C4-2B (cell line): Measurements from ENCODE around the gene KRTAP12-1.
"Not testable (repeated sequence)": the region's sequence is repeated elsewhere in the genome, so short reads cannot be mapped to it uniquely, and the experiment has no call there.

Experiments
- H3K27ac ChIP-seq: fragments of 450-650 bp; 2 replicates; pipeline ENCODE4 v1.5.1; 2017
- ZFX ChIP-seq: fragments of 450-650 bp; IDR thresholded peaks from 2 replicates; pipeline ENCODE4 v1.6.1; 2017
- TF ChIP-seq, protein P1 (sequence below): fragments of 450-650 bp; conservative IDR thresholded peaks from 2 replicates; pipeline ENCODE4 v1.5.1; 2017; ENCODE audit warnings: mild to moderate bottlenecking

Gene KRTAP12-1

DNA sequence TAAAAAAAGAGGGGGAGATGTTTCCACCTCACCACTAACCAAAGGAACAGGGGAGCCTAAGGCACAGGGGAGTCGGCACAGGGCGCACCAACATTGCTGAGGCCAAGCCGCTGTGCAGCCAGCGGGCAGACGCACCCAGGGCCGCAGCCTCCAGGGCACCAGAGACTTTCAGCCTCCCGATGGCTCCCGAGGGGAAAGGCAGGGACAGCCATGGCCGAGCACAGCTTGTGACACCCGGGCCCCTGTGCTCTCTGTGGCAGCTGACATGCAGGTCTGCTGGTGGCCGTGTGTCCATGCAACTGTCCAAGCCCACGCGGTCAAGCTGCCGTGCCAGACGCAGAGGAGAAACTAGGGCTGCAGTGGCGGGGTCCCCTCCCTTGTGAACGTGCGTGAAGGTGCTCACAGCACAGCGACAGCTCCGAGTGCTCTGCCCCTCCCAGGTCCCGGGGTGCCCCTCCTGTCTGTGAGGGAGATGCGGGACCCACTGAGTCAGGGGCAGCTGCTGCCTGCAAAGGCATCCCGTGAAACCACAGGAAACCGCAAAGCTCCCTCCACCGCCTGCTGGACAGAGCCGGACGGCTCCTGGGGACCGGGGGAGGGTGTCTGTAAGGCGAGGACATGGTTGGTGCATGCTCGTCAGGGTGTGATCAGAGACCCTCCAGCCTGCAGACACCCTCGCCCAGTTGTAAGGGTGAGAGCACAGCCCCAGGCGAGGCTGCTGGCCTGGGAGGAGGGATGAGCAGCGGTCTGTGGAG is 33.2 kb downstream of the KRTAP12-1 start:
- no peak for TF ChIP-seq ZFX
- TF ChIP-seq, protein P1, sequence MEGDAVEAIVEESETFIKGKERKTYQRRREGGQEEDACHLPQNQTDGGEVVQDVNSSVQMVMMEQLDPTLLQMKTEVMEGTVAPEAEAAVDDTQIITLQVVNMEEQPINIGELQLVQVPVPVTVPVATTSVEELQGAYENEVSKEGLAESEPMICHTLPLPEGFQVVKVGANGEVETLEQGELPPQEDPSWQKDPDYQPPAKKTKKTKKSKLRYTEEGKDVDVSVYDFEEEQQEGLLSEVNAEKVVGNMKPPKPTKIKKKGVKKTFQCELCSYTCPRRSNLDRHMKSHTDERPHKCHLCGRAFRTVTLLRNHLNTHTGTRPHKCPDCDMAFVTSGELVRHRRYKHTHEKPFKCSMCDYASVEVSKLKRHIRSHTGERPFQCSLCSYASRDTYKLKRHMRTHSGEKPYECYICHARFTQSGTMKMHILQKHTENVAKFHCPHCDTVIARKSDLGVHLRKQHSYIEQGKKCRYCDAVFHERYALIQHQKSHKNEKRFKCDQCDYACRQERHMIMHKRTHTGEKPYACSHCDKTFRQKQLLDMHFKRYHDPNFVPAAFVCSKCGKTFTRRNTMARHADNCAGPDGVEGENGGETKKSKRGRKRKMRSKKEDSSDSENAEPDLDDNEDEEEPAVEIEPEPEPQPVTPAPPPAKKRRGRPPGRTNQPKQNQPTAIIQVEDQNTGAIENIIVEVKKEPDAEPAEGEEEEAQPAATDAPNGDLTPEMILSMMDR, result no peak
- no peak overlapping the region for H3K27ac ChIP-seq

DNA sequence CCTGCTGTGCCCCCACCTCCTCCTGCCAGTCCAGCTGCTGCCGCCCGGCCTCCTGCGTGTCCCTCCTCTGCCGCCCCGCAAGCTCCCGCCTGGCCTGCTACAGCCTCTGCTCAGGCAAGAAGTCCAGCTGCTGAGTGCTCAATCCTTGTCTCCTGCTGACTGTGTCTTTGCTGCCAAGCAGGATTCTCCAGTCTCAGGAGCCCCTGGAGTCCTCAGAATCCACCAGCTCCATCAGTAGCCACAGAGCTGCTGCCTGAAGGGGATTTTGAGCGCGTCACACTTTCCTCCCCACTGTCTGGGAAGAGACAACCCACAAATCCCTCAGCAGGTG is 34.8 kb downstream of the KRTAP12-1 start:
- TF ChIP-seq ZFX, result no peak
- TF ChIP-seq, protein P1, result no peak
- H3K27ac ChIP-seq, result no peak overlapping the region

DNA sequence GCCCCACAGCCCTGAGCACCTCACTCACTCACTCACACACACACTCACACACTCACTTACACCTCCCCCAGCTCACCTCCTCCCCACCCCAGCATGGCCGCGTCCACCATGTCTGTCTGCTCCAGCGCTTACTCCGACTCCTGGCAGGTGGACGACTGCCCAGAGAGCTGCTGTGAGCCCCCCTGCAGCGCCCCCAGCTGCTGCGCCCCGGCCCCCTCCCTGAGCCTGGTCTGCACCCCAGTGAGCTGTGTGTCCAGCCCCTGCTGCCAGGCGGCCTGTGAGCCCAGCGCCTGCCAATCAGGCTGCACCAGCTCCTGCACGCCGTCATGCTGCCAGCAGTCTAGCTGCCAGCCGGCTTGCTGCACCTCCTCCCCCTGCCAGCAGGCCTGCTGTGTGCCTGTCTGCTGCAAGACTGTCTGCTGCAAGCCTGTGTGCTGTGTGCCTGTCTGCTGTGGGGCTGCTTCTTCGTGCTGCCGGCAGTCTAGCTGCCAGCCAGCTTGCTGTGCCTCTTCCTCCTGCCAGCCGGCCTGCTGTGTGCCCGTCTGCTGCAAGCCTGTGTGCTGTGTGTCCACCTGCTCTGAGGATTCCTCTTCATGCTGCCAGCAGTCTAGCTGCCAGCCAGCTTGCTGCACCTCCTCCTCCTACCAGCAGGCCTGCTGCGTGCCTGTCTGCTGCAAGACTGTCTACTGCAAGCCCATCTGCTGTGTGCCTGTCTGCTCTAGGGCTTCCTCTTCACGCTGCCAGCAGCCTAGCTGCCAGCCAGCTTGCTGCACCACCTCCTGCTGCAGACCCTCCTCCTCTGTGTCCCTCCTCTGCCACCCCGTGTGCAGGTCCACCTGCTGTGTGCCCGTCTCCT is 35.4 kb downstream of the KRTAP12-1 start, which contains the start of gene KRTAP10-11:
Gene KRTAP10-11 (plus strand): TSS at position 49 of the 856 bp plus-strand sequence. CDS start 45 bp downstream, at position 94.
- H3K27ac ChIP-seq, result not testable (repeated sequence)

DNA sequence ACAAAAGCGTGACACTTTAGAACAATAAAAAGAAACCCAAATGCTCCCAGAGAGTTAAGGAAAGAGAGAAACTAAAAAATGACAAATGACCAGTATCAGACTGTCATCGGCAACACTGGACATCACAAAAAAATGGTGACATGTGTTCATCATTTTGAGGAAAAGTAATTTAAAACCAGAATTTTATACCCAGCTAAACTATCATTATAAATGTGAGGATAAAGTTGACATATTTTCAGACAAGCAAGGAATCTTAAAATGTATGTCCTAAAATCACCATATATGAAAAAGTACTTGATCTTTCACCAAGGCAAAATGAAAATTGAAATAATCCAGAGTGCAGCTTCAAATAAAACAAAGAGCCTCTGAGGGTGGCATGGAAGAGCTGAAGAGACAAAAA is 37.1 kb downstream of the KRTAP12-1 start:
- TF ChIP-seq, protein P1, result no peak
- TF ChIP-seq ZFX, result no peak
- H3K27ac ChIP-seq, result no peak overlapping the region

DNA sequence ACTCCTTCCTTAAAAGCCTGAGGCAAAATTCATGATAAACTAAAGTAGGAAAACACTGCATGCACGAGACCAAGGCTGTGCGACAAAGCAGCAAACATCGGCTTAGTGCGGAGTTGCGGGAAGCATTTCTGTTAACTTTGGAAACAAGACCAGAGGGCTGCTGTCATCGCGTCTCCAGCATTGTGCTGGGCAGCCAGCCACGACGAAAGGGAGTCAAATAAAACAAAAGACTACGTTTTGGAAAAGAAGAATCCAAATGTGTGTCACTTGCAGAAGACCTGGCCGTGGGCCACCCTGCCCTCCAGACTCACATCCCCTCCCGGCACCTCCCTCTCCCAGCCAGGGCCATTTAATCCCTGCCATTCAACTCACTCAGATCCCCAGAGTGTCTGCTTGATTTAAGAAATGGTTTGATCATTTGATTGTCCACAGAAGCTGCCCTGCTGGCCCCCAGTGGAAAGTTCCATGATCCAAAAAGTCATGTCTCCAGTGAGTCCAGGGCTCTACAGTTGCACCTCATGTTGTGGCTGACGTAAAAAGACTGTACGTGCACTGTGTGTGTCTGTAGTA is 38.1 kb downstream of the KRTAP12-1 start:
- no peak for TF ChIP-seq ZFX
- TF ChIP-seq, protein P1, result no peak
- no peak overlapping the region for H3K27ac ChIP-seq

DNA sequence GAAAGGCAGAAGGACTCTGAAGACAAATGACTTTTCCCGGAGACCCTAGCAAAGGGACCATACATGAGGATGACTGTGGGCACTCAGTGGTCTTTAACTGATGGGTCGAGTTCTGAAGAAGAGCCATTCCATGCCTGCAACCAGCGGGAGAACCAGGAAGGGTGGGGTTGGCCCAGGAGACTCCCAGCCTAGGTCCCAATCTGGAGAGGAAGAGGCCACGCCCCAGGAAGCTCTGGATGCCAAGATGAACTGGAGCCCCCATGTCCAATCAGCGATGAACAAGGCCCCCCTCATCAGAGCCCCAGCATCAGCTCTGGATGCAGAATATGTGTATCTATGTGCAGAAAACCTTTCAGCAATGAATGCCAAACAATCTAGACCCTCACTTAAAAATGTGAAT is 41.2 kb downstream of the KRTAP12-1 start:
- H3K27ac ChIP-seq, result no peak overlapping the region
- TF ChIP-seq, protein P1, result no peak
- TF ChIP-seq ZFX, result no peak

DNA sequence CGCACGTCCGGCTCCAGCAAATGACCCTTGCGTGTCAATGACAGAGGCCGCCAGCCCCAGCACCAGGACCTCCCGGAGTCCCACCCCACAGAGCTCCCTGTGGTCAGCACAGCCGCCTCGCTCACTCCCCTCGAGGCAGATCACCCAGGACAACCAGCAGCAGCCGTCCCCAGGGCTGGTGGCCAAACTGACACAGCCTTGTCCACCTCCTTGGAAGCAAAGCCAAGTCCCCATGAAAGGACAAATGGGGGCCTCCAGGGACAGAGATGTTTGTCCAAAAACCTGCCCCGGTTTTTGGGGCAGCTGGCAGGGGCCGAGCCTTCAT is 42.7 kb downstream of the KRTAP12-1 start:
- TF ChIP-seq ZFX, result no peak
- TF ChIP-seq, protein P1, result no peak
- H3K27ac ChIP-seq, result no peak overlapping the region

DNA sequence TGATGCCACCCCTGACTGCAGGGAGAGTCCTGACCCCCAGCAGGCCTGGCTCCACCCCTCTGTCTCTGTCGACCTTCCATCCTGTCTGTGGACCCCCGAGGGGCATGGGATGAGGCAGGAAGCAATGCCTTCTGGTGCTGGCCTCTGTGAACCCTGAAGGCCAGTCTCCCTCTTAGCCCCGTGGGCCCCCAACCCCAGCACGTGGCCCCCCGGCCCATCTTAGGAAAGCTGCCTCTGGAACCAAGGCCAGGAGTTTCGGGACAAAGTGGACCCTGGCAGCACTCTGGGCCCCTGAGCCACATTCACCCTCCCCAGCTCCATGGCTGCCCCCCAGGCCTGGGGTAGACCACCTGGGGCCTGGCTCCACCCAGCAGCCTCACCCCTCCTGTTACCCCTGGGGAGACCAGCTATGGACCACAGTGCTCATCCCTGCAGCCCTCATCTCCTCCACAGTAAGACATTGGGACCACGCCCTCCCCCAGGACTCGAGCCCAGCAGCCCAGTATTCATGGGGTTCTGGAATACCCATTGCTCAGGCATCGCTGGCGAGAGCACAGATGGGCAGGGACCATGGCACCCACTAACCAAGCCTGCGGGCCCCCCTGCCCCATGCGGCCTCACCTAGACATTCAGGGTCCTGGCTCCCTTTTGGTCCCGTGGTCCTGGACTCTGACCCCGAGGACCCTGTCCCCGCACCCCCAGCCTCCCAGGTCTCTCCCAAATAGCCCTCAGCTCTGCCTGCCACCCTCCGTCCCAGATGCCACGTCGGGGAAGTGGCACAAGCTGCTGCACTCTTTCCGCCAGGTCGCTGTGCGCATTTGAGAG is 43.2 kb downstream of the KRTAP12-1 start:
- H3K27ac ChIP-seq, result not testable (repeated sequence)

DNA sequence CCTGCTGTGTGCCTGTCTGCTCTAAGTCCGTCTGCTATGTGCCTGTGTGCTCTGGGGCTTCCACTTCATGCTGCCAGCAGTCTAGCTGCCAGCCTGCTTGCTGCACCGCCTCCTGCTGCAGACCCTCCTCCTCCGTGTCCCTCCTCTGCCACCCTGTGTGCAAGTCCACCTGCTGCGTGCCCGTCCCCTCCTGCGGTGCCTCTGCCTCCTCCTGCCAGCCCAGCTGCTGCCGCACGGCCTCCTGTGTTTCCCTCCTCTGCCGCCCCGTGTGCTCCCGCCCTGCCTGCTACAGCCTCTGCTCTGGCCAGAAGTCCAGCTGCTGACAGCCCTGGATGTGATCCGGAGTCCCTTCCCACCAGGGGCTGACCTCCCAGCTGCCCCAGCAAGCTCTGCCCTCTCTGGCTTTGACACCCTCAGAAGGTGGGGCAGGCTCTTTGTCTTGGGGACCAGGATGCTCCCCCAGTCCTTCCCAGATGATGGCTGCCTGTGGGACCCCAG is 44.1 kb downstream of the KRTAP12-1 start:
- not testable (repeated sequence) for H3K27ac ChIP-seq
